Ureter (tissue), 1 donor: ENCODE measurements around the gene TRAF1. TPM values are rescaled to one million over a fixed set of nuclear protein-coding genes. Genes with fewer than 3 reads are reported as not detected.

Experiments used
- DNase-seq: peaks from one replicate; pipeline ENCODE4 v3.0.0-alpha.2; 2020; ENCODE audit warnings: low spot score
- total RNA-seq: library from RNA; stranded (reverse); gene quantifications from one replicate; pipeline ENCODE4 v1.2.4, GENCODE V29; 2023
- donor health status: DM: yes; HTN: yes; CAD: no.

TRAF1 gene
- total RNA-seq, 1 donor from 2014 or later, result 10.0 TPM

DNA sequence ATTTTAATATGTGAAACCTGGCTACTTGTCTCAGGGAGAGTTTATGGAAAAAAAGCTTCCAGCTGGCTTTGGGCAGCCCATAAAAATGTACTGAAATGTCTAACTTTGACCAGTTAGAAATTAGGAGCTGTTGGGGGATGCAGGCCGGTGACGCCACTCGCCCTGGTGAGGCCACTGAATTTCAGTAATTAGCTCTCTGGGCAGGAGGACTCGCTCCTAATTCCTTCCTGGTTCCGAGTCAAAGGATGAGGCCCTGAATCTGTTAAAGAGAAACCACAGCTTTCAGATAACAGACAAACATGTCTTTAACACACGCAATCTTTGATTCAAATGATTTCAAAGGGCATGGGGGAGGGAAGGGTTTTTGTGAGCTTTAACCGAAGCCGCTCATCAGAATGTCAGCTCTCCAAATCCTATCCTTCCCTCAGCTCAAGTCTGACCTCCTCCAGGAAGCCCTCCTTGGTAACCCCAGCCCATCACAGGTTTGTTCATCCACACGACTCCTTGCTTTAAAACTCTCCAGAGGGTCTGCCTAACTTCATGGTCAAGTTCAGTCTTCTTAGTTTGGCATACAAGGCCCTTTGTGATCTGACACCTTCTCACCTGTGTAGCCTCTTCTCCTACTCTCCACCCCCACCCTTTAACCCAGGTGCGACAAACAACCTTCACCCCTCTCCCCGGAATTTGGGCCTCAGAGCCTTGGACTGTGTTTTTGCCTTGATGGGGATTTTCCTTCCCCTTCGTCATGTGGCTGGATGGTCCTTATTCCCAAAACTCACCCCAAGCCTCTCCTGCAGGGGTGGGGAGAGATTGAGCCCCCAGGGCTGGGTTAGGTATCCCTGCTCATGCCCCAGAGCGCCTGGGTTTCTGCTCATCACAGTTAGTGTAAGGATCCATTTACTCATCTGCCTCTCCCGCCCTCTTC lies 36.0 kb downstream of the TRAF1 start:
- peak; percentile 60 for DNase-seq

DNA sequence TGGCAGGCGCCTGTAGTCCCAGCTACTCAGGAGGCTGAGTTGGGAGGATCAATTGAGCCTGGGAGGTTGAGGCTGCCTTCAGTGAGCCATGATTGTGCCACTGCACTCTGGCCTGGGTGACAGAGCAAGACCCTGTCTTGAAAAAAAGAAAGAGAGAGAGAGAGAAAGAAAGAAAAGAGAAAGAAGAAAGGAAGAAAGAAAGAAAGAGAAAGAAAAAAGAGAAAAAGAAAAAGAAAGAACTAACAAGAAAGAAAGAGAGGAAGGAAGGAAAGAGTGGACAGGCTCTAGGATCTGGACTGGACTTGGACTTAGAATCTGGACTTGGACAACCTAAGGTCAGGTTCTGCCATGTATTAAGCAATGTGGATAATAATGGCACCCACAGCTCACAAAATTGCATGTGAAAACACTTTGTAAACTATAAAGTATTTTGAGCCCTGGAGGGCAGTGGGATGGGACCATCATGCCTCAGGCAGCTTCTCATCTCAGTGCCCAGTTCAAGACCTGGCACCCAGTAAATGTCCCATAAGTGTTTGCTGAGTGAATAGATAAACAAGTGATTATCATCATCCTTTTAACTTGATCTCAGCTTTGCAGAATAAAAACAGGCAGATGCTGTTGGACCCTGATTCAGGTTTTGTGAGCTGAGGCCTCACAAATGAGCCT lies 36.9 kb downstream of the TRAF1 start:
- DNase-seq, result no peak

DNA sequence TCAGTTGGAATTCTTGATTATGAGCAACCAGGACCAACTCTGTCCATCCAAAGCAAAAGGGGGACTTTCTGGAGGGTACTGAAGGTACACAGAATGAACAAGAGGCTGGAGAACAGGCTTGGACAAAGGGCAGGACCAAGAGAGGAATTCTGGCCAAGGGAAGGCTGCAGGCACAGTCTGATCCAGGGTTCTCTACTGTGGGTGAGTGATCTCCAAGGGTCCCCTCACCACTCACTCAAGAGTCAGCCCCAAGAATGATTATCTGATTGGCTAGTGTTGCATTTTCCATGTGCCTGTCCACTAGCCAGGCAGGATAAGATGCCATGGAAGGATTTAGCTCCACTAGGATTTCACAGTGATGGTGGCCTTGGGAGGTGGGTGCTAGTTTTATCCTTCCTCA lies 38.0 kb downstream of the TRAF1 start:
- DNase-seq, result no peak

DNA sequence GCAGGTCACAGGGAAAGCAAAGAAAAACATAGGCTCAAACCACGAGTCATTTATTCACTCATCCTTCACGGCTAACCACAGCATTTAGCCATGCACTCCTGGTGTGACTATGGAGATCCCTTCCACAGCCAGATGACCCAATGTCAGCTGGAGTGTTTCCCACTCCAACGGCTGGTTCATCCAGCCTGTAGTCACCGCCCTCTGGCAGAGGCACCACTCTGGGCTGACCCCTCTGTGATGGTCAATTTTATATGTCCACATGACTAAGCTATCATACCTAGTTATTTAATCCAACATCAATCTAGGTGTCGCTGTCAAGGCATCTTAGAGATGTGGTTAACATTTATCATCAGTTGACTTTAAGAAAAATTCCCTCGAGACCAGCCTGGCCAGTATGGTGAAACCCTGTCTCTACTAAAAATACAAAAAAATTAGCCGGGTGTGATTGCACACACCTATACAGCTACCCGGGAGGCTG lies 40.1 kb downstream of the TRAF1 start:
- DNase-seq, result no peak

GRCh38 chr9:120885958-120886357 lies 40.6 kb downstream of the TRAF1 start:
- DNase-seq, result no peak

DNA sequence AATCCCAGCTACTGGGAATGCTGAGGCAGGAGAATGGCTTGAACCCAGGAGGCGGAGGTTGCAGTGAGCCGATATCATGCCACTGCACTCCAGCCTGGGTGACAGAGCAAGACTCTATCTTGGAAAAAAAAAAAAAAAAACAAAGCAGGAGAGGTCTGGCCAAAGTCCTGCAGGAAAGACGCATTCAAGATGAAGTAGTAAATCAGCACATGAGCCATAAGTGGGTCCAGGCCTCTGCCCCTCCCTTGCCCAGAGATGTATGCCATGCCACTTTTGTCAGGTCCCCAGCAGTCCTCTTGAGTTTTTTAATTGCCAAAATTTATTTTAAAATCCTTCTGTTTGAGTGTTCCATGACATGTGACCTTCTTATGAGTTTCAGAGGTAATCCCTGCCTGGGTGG lies 41.1 kb downstream of the TRAF1 start:
- no peak for DNase-seq

- no peak for DNase-seq
Observed at GRCh38 chr9:120883608-120883996, 43.0 kb downstream of the TRAF1 start.

- DNase-seq, result no peak
Observed at GRCh38 chr9:120882935-120883607, 43.5 kb downstream of the TRAF1 start.

GRCh38 chr9:120879446-120879845 lies 47.1 kb downstream of the TRAF1 start:
- DNase-seq, result no peak

- DNase-seq, result no peak
Observed at GRCh38 chr9:120878188-120879130, 48.1 kb downstream of the TRAF1 start.

DNA sequence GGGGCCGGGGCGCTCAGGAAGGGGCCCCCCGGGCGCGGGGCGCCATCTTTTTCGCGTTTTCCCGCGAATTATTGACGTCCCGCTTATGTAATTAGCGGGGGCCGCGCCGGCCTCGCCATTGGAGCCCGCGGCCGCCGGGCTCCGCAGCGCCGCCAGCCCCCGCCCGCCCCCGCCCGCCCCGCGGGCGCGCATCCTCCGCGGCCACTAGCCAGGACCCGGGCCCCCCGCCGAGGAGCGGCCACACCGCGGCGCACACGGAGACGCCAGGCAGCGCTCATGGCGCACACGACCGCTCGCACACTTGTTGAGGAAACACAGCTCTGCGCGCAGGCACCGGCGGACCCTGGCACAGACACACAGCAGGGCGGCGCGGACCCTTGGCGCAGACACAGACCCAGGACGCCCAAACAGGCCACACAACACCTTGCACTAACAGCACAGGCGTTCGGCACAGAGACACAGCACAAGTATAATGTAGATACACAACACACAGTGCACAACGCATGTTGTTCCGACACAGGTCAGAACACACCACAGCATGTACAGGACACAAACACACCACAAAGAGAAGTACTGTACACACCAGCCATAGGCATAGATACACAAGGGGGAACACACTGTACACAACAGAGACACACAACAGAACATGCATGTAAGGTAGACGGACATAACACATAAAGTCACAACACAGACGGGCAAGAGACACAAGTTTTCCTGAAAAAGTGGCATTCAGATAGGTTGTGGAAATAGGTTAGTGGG lies 49.1 kb downstream of the TRAF1 start:
- DNase-seq, result peak; percentile 64

DNA sequence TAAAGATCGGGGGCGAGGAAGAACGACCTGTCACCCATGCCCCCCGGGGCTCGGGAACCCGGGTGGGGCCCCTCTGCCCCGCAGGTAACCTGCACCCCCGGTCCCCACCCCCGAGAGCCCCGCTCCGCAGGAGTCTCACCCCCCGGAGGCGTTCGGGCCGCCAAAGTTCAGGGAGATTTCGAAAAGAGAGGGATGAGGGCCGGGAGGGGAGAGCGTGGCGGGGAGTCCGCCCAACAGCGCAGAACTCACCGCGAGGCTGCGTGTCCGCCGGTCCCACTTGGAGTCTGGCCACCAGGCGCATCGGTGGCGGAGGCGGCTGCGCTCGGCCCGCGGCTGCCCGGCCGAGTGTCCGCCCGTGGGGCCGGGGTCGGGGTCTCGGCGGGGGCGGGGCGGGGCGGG lies 49.8 kb downstream of the TRAF1 start, which contains the start of gene PHF19:
Gene PHF19 (minus strand): TSS at position 347 of the 399 bp plus-strand sequence. CDS start 2,447 bp downstream, outside the sequence.
- DNase-seq, result no peak

GRCh38 chr9:120875954-120876841 lies 50.4 kb downstream of the TRAF1 start:
- DNase-seq, result peak; percentile 87

- no peak for DNase-seq
Observed at GRCh38 chr9:120875643-120875953, 51.0 kb downstream of the TRAF1 start.

- no peak for DNase-seq
Observed at GRCh38 chr9:120875195-120875565, 51.4 kb downstream of the TRAF1 start.

DNA sequence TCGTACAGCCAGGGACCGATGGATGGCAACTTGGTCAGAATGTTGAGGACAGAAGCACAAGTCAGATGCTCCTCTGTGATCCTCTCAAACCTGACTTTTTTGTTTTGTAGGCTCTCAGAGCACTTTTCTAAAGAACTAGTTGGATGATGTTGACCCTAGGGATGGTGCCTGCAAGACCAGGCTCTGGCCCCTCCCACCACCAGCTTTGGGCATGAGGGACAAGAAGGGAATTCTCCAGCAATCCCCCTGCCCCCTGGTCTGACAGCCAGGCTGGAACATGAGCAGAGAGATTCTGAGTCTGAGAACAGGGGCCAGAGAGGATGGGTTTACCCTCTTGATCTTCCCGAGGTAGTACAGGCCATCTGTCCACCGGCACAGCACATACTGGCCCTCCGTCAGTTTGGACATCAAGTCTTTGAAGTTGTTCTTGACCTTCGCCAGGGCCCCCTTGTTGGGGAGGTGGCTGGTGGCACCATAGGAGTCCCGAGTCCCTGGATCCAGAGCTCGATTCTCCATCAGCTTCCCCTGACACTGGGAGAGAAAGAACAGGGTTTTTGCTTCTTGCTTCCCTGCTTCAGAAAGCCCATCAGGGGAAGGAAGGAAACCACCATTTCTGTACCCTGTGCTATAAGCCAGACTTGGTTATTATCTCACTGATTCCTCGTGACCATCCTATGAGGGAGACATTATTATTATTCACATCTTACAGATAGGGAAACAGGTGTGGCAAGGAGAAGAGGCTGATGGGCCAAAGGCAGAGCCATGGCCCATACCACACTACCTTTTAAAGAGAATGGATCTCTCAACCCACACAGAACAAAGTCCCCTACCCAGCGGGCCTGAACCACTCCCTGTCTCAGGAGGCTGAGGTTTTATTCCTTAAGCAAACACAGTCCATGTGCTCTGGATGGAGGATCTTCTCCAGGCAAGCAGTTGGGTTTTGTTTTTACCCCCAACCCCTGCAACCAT lies 52.1 kb downstream of the TRAF1 start:
- DNase-seq, result no peak

DNA sequence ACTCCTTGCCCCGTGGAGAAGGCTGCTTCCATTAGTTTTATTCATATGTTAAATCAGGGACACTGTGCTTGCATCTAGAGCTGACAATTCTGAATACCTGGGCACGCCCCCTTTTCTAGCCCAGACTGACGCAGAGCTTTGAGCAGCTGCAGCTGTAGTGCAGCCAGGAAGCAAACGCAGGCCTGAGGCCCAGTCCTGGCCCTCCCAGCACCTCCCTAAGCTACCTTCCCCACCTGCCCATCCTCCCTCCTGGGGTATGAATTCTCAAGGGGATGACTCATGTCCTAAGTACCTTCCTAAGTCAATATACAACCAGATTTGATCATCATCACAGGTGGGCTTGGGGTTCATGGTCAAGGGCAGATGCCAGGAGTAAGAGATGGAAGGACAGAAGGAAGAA lies 53.1 kb downstream of the TRAF1 start:
- DNase-seq, result no peak

- no peak for DNase-seq
Observed at GRCh38 chr9:120872791-120873502, 53.6 kb downstream of the TRAF1 start.
